Measurements from ENCODE around the gene CEP57.

The CEP57 gene

DNA sequence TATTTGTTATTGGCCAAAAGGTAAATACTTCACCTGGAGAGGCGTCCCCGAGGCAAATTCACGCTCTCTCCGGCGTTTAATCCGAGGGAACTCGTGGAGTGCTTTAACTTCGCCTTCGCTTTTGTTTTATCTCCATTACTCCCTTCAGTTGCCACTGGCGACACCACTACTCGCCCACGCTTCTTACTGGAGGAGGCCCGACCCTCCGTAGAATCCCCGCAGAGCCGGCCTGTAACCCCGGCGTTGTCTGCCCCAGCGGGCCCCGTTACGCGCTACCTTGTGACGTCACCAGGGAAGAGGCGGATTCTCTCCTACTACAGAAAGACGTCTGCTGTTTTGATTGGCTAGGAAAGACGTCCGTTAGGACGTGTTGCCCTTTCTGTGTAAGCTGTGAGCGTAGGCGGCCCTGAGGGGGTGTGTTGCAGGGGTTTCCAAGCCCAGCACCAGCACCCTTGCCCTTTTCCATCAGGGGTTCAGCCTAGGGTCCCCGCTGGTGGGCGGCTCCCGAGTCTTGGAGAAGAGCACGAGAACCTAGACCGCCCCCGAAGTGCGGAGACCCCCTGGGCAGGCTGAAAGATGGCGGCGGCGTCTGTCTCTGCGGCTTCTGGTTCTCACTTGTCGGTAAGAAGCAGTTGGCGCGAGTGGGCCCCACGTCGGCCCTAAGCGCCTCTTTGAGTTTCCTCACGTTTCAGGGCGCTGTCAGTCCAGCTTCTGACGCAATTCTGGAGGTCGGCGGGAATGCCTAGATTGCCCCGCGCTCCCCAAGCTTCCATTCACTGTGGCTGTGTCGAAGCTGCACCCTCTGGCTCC, at the start of gene CEP57:
Gene CEP57, plus strand, starts transcription at position 376 of the 810 bp plus-strand sequence. Its CDS starts 201 bp downstream, at position 577.
- H3K36me3 ChIP-seq (ENCODE audit: low read length), result peaks cover 22% of the 10 kb centered on the region; the same call in 1 of the 2 replicates
- H3K9me2 ChIP-seq (replicated peaks; ENCODE audit: insufficient read depth, low read length), result no peaks in the 10 kb centered on the region
- no peaks in the 10 kb centered on the region for H3K27me3 ChIP-seq (ENCODE audit: low read length)
- H3F3A ChIP-seq (ENCODE audit: insufficient read depth), result peaks cover 9% of the 10 kb centered on the region; the same call in 1 of the 2 replicates
- H3K4me2 ChIP-seq (ENCODE audit: low read depth, low read length, poor library complexity, severe bottlenecking), result peak within 1 kb of the TSS; percentile 78
- H3K79me2 ChIP-seq (ENCODE audit: insufficient read depth, low read length), result peaks cover 69% of the 10 kb centered on the region
- H3K9ac ChIP-seq (ENCODE audit: low read length), result peak within 1 kb of the TSS; percentile 100
- H3K9me3 ChIP-seq (ENCODE audit: insufficient read depth, low read length), result no peaks in the 10 kb centered on the region
- TF ChIP-seq CTCF (IDR thresholded peaks at IDR 0.05; ENCODE audit: insufficient read depth, low read length, poor library complexity, severe bottlenecking) (no peak), EZH2phosphoT487 (conservative IDR thresholded peaks at IDR 0.05; ENCODE audit: low read length) (no peak)
- peak within 1 kb of the TSS; percentile 100 for H3K4me3 ChIP-seq (ENCODE audit: insufficient read depth, low read length, poor library complexity, severe bottlenecking)
- H2AFZ ChIP-seq (ENCODE audit: low read depth, low read length, severe bottlenecking), result peak within 1 kb of the TSS; percentile 76
- peak within 1 kb of the TSS; percentile 96 for H3K27ac ChIP-seq (ENCODE audit: low read depth, low read length)
- peaks cover 13% of the 10 kb centered on the region; the same call in 1 of the 2 replicates for H4K20me1 ChIP-seq (ENCODE audit: low read depth, low read length)

DNA sequence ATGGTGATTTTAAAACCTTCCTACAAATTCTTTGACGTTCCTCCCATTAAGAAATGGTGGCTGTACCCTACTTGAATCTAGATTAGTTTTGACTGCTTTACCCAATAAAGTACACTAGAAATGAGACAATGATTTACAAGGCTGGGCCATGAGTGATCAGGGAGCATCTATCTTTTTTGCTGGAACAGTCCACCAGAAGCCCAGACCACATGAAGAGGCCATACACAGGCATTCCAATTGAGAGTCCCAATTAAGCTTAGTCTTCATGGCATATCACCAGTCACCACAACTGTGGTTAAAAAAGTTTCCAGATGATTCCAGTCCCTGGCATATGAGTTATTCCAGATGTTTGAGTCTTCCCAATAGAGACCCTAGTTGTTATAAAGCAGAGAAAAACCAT, 40.2 kb upstream of the CEP57 start:
- Histone ChIP-seq H3K36me3 (ENCODE audit: low read length) (no peaks in the 10 kb centered on the region), H3K79me2 (ENCODE audit: insufficient read depth, low read length) (no peaks in the 10 kb centered on the region), H3K9ac (ENCODE audit: low read length) (no peak overlapping the region), H3K4me3 (ENCODE audit: insufficient read depth, low read length, poor library complexity, severe bottlenecking) (no peak overlapping the region), H3K4me2 (ENCODE audit: low read depth, low read length, poor library complexity, severe bottlenecking) (no peak overlapping the region), H3K9me3 (ENCODE audit: insufficient read depth, low read length) (no peaks in the 10 kb centered on the region), H2AFZ (ENCODE audit: low read depth, low read length, severe bottlenecking) (no peak overlapping the region), H3K27me3 (ENCODE audit: low read length) (no peaks in the 10 kb centered on the region), H4K20me1 (ENCODE audit: low read depth, low read length) (no peaks in the 10 kb centered on the region), H3F3A (ENCODE audit: insufficient read depth) (no peaks in the 10 kb centered on the region), H3K27ac (ENCODE audit: low read depth, low read length) (no peak overlapping the region), H3K9me2 (replicated peaks; ENCODE audit: insufficient read depth, low read length) (no peaks in the 10 kb centered on the region)
- TF ChIP-seq EZH2phosphoT487 (conservative IDR thresholded peaks at IDR 0.05; ENCODE audit: low read length) (no peak), CTCF (IDR thresholded peaks at IDR 0.05; ENCODE audit: insufficient read depth, low read length, poor library complexity, severe bottlenecking) (no peak)

DNA sequence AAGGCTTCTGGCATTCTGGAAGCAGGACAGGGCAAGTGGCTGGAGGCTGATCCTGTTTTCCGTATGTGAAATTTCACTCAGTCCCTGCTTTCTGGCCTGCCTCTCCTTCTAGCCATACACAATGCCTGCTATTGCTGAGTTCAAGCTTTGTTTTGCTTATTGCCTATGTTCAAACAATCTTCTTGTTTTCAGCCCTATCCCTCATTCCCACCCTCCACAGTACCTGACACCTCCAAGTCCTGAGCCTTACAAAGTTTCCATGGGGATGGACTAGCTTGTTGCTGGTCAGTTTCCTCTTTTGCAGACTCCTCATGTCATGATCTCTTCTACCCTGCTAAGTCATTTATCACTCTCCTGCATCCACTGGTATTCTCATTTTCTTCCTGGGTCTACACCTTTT, 38.8 kb upstream of the CEP57 start:
- Histone ChIP-seq H3K4me2 (ENCODE audit: low read depth, low read length, poor library complexity, severe bottlenecking) (no peak overlapping the region), H3K9ac (ENCODE audit: low read length) (no peak overlapping the region), H3K36me3 (ENCODE audit: low read length) (no peaks in the 10 kb centered on the region), H3K79me2 (ENCODE audit: insufficient read depth, low read length) (no peaks in the 10 kb centered on the region), H2AFZ (ENCODE audit: low read depth, low read length, severe bottlenecking) (no peak overlapping the region), H3K4me3 (ENCODE audit: insufficient read depth, low read length, poor library complexity, severe bottlenecking) (no peak overlapping the region), H4K20me1 (ENCODE audit: low read depth, low read length) (no peaks in the 10 kb centered on the region), H3K9me2 (replicated peaks; ENCODE audit: insufficient read depth, low read length) (no peaks in the 10 kb centered on the region), H3K9me3 (ENCODE audit: insufficient read depth, low read length) (no peaks in the 10 kb centered on the region), H3K27me3 (ENCODE audit: low read length) (no peaks in the 10 kb centered on the region), H3F3A (ENCODE audit: insufficient read depth) (no peaks in the 10 kb centered on the region), H3K27ac (ENCODE audit: low read depth, low read length) (no peak overlapping the region)
- TF ChIP-seq EZH2phosphoT487 (conservative IDR thresholded peaks at IDR 0.05; ENCODE audit: low read length) (no peak), CTCF (IDR thresholded peaks at IDR 0.05; ENCODE audit: insufficient read depth, low read length, poor library complexity, severe bottlenecking) (no peak)
